Raji (cell line): ENCODE data around the gene FXN.

Experiments used
- POLR2A ChIP-seq: IDR thresholded peaks from 2 replicates; pipeline ENCODE4 v1.6.1; 2011; ENCODE audit warnings: low read depth, low read length, control low read depth; ENCODE audit not compliant: insufficient read depth

Gene FXN

DNA sequence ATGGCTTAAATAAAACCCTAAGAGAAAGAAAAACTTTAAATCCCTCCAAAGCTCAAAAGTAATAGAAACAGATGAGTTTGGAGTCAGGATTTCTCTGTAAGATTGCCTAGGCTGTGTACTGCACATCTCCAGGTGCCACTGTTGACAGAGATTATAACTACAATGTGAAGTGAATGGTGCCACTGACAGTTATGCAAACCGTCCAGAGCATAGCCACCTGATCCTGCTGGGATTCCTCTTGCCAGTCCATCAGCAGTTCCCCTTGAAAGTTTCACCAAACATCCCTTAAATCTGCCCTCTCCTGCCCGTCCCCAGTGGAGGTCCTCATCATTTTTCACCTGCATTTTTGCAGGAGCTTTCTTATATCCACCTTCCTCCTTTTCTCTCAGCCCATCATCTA, 42.5 kb downstream of the FXN start:
- TF ChIP-seq POLR2A = no peak

DNA sequence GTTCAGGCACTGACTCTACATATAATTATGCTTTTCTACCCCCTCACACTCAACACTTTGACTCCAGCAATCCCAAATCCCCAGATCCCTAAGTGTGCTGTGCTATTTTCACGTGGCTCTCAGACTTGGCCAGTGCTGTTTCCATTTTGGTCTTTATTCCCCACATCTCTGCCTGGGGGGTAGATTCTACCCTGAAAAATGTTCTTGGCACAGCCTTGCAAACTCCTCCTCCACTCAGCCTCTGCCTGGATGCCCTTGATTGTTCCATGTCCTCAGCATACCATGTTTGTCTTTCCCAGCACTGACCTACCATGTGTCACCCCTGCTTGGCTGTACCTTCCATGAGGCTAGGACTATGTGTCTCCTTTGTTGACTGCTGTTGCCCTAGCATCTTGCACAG, 43.0 kb downstream of the FXN start:
- no peak for TF ChIP-seq POLR2A

DNA sequence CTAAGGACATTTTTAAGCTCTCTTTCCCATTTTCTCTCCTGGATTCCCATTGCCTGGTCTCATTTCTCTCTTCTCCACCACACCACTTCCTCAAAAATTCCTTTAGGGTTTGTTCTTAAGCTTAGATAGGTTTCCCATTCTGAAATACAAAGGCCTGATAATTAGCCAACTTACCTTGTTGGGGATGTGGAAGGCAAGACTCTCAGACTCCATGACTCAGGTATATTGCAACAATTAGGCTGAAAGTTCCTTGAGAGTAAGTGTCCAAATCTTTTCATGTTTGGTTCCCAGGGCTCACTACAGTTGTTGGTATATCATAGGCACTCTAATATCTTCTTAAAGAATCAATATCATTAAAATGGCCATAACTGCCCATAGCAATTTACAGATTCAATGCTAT, 43.6 kb downstream of the FXN start:
- no peak for TF ChIP-seq POLR2A

DNA sequence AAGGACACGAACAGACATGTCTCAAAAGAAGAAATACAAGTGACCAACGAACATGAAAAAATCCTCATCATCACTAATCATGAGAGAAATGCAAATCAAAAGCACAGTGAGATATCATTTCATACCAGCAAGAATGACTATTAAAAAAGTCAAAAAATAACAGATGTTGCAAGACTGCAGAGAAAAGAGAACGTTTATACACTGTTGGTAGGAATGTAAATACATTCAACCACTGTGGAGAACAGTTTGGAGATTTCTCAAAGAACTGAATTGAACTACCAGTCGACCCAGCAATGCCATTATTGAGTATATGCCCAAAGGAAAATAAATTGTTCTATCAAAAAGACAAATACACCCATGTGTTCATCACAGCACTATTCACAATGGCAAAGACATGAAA, 45.7 kb downstream of the FXN start:
- TF ChIP-seq POLR2A = no peak

DNA sequence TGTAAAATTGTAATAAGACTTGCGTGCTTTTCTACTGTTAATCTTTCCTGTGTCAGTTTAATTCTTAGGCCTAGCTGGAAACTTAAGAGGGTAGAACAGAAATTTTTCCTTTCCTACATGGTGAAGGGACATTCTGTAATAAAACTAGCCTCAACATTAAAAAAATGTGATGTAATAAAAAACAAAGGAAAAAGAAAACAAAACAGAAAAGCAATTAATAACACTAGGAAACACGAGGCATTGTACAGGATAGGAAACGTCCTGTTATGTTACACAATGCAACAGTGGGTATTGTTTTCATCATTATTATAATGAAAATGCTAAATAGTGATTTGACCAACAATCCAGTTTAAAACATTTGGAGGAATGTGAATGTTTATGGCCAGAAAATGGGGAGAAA, 47.8 kb downstream of the FXN start:
- TF ChIP-seq POLR2A = no peak

DNA sequence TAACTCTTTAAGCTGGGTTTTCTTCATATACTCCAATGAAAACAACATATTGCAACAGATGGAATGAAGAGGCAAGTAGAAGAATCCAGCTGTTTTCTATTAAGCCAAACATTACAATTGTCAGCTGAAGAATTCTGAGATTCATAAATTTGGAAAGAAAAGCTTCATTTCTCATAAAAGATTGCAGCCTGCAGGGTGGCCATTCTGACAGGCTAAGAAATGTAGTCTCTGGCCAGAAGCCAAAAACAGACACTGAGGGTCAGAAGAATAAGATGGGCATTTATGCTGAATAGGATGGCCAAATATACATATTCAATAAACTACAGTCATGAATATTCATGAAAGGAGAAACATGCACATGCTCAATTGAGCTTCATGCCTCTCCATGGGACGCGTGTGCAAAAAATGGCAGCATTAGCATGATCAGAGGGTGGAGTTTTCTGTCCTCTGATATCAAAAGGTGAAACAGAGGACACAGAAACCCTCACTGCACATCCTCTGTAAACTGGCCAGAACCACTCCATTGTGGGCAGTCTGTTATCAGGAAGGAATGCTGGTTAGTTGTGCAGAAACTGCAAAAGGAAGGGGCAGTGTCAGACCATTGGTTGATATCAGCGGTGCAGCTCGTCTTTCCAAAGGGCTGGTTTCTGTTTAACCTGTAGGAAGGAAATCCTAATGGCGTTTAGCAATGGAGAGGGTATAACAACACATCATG, 50.2 kb downstream of the FXN start:
- TF ChIP-seq POLR2A = no peak

DNA sequence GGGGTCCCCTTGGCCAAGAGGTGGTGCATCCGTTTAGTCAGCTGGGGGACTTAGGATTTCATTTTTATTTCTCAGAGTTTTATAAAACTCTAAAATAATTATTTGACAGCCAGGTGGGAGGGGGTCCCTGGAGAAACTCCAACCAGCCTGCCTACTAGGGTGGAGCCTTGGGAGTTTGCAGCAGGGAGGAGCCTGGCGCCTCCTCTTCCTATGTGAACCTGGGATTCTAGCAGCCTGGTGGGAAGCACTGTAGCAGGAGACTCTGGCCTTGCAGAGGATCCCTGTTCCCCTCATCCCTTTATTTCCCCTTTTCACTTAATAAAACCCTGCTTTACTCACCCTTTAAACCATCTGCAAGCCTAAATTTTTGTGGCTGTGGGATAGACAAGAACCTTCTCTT, 50.8 kb downstream of the FXN start:
- no peak for TF ChIP-seq POLR2A

DNA sequence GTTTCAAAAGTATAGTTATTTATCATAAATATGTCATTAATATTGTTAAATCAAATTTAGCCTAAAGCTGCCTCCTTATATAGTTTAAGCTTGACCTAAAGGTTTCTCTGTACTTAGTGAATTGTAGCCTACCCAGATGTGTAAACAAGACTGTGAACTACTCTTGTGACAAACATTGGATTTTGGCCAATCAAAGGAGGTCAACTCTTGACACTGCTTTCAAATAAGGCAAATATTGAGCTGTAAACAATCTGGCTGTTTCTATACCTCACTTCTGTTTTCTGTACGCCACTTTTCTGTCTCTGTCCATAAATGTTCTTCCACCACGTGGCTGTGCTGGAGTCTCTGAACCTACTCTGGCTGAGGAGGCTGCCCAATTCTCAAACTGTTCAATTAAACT, 51.2 kb downstream of the FXN start:
- TF ChIP-seq POLR2A = no peak

DNA sequence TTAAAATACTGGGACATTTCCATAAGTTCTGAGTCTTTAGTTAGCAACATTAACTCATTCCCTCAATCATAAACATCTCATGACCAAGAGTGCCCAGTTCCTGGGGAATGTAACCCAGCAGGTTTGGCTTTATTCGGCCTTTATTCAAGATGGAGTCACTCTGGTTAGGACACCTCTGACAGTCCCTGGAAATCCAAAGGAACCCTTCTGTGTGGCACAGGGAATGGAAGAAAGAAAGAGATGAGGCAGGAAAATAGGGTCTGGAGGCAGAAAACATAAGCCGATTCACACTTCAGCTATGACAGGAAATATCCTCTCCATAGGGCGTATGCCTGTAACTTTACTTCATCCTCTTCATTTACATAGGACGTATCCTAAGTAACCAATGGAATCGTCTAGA, 53.5 kb downstream of the FXN start:
- TF ChIP-seq POLR2A = no peak

DNA sequence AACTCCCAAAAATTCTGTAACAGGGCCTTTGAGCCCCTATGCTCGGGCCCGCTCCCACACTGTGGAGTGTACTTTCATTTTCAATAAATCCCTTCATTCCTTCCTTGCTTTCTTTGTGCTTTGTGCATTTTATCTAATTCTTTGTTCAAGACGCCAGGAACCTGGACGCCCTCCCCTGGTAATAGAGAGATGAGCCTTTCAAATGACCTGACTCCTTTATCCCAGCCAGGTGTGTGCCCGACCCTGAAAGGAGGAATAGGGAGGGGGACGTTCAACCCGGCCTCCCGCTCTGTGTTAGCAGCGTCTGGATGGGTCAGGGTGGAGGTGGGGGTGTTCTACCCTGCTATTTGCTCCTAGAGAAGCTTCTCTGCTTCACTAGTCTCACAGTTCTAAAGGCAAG, 53.9 kb downstream of the FXN start:
- TF ChIP-seq POLR2A = no peak

DNA sequence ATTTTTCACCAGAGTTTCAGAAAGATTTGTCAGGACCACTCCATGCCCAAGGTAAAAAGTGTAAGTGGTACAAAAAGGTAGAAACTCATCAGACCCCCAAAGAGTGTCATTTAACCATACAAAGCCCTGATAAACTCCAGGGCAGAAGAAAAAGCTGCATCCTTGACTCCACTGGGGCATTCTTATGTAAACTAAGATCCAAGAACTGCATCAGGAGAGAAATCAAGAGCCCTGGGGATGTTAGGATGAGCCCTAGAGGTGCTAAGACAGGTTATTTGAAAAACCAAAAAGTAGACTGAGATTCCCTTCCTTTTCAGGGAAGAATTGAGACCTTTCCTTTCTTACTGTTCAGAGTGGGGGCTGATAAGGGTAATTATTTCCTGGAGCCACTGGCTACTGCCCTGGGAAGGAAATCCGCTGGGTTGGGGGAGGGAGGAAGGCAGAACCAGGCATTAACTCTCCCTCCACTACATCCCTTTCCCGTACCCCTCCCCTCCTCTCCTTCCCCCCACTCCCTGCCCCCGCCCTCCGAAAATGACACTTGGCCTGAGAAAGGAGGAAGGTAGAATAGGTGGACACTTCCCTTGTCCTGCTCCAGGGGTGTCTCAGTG, 54.7 kb downstream of the FXN start:
- no peak for TF ChIP-seq POLR2A

DNA sequence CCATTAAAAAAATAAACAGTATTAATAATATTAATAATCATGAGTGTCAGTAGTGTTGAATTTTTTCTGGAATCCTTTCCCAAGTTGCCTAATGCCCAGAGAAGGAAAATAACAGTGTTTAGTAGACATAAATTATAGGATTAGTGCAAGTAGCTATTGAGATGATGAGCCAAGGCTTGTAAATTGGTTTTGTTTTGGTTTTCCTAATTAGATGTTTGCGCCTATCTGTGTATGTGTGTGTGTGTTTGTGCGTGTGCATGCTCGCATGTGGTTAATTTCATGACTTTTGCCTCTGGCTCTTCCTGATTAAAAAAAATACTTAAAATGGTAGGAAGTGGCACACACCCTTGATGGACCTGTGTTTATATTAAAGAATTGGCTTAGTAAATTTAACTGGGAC, 55.4 kb downstream of the FXN start:
- no peak for TF ChIP-seq POLR2A

DNA sequence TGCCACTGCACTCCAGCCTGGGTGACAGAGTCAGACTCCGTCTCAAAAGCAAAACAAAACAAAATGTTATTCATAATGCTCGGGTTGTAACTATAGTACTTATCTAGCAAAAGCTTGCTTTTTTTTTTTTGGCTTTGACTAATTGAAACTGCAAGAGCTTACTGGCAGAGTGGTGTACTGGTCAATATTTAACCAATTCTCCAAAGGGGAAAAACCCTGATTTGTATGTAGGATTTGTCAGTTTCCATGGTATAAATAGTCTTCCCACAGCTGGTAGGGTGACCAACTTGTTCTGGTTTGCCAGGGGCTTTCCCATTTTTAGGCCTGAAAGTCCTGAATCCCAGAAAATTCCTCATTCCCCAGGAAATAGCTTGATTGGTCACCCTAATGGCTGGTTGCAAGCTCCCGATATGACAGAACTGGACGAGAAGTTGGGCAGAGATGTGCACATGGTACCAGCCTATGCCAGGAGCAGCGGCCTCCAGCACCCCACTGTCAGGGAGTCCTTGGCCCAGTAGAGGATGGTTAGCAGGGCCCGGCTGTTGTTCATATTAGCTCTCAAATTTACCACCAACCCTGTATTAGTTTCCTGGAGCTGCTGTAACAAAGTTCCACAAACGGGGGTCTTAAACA, 58.0 kb downstream of the FXN start:
- no peak for TF ChIP-seq POLR2A

DNA sequence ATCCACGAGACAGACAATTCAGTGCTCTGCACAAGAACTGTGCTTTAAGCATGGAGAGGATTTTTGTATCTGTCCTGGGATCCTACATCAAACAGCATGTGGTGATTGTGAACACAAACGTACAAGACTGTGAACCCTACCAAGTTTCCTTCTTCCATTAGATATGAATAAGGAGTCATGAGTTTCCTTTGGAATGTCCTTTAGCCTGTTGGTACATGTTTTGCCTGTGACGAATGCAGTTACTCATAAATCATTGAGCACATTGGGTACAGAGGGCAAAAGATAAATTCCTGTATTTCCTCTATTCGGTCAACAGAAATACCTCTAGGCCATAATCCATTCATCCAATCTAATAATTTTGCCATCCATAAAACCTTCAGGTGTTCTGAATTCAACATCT, 61.5 kb downstream of the FXN start:
- TF ChIP-seq POLR2A = no peak

DNA sequence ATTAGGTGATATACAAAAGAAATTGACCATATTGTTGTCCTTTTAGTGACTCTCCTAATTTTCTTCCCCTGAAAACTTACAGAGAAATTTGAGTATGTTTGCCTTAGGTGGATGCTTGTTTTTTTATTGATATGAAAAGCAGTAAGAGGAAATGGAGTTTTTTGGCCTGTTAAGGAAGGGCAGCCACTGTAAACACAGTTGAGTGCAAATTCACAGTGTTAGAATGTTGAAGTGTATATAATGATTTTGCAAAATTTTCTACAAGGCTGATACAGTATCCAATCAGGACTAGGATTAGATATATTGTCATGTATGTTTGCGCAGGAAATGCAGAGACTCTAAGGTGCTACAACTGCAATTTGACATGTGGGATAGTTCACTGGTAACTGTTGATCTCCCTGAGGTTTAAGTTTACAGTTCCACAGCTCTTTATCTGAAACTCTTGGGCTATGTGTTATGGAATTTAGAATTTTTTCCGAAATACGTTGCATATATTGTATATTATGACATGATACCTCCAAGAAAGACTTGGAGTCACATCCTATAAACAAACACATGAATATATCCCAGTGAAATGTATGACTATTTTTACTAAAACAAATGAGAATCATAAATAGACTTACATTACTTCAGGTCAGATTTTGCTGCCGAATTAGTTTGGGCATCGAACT, 62.5 kb downstream of the FXN start:
- no peak for TF ChIP-seq POLR2A

DNA sequence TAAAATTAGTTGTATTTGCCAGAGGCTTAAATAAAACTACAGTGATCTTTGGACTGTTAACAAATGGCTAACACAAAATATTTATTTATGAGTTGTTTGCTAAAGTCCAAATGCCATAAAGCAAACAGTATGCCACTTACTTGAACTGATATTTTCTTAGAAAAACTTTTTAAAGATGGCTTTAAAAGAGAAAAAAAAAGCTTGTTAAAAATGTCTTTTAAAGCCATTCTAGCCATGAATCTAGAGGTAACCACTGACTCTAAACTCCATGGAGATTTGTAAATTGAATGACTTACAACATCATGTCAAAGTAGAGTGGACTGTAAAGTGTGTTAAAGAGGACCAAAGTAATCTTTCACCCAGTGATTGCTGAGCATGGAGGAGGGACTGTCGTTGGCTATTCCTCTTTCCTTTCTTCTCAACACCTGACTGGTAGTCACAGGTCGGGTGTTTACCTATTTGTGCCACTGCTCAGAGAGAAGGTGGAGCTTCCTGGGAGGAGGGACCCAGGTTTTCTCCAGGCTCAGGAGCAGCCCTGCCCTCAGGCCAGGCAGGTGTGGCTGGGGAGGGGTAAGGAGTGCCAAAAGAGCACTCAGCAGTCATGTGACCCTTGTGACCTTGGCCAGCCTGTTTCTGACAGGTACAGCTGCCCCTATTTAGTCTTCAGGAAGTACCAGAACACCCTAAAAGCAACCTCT, 69.4 kb downstream of the FXN start:
- no peak for TF ChIP-seq POLR2A

DNA sequence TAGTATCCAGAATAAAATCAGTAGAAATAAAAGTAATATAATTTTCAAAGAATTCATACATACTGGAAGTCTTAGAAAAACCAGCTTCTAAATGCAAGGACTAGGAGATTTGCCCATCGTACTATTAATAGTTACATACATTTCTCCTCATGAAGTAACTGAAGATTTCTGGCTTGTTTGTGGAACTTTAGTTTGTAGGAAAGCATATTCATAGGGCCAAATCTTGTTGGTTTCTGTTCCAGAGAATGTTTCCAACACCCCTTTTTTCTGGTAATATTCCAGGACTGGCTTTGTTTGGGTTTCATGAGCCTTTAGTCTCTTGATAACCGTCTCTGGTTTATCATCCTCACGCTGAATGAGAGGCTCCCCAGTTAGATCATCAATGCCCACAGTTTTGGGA, 72.2 kb downstream of the FXN start:
- TF ChIP-seq POLR2A = no peak
